Measurements from ENCODE around the gene SUPT3H.

Gene SUPT3H

GRCh38 chr6:44787254-44787834, 590.4 kb downstream of the SUPT3H start:
- no peak for DNase-seq (ENCODE audit: low spot score)

DNA sequence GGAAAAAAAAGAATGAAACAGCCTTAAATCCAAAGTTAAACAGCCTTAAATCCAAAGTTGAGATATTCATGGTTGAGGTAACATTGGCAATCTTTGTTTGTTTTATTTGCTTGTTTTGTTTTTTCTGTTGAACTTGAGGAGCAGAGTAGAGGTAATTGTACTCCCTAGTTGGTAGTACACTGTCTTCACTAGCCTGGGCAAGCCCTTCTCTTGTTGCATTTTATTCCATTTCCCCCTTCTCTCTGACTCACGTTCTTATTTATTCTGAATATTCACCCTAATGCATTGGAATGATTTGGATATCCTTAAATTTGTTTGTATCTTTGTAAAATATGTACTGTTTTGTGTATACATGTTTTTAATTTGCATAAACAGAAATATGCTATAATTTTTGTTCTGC, 592.6 kb downstream of the SUPT3H start:
- no peak for DNase-seq (ENCODE audit: low spot score)

DNA sequence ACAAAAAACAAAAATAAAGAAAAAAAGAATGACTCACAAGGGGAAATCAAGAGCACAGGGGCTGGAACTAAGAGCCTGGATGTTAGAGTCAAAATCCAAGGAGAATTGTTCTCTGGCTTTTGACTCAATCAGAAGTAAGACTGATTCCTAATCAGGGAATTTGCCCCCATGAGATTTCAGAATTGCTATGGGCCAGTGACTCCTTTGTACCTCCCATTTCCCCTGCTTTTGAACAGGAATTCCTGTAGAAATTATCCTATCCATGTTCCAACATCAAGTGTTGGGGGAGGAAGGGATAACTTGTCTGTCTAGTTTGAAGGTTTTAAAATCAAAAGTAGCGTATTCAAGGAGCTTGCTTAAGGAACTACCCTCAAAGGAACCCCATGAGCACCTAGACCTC, 593.5 kb downstream of the SUPT3H start:
- DNase-seq (ENCODE audit: low spot score) = no peak

GRCh38 chr6:44782892-44783291, 594.8 kb downstream of the SUPT3H start:
- DNase-seq (ENCODE audit: low spot score) = no peak

DNA sequence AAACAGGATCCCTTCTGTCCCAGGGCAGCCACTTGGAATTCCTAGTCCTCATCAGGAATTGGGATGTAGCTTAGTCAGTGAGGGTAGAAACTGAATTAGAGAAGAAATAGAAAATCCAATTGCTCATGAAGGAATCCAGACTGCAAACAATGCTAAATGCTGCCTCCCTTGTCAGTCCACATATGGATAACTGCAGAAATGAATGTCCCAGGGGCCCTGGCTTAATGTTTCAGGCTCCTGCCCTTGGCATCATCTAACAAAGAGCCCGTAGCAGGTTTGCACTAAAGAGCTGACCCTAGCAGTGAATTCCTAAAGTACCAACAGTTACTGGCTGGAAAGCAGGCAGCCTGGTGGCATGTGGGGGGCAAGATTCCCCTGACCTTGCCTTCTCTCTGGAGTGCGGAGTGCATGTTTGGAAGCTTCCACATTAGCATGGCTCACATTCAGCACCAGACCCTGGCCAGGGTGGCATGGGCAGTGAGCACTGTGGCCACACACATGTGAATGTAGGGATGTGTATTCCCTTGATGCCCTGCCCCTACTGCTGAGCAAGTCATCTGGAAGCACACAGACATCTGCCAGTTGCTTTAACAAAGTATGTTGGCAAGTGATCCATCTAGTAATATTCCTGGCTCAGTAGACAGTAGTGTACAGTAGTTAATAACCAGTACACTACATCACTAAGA, 595.7 kb downstream of the SUPT3H start:
- no peak for DNase-seq (ENCODE audit: low spot score)

GRCh38 chr6:44780161-44780560, 597.6 kb downstream of the SUPT3H start:
- DNase-seq (ENCODE audit: low spot score) = no peak

DNA sequence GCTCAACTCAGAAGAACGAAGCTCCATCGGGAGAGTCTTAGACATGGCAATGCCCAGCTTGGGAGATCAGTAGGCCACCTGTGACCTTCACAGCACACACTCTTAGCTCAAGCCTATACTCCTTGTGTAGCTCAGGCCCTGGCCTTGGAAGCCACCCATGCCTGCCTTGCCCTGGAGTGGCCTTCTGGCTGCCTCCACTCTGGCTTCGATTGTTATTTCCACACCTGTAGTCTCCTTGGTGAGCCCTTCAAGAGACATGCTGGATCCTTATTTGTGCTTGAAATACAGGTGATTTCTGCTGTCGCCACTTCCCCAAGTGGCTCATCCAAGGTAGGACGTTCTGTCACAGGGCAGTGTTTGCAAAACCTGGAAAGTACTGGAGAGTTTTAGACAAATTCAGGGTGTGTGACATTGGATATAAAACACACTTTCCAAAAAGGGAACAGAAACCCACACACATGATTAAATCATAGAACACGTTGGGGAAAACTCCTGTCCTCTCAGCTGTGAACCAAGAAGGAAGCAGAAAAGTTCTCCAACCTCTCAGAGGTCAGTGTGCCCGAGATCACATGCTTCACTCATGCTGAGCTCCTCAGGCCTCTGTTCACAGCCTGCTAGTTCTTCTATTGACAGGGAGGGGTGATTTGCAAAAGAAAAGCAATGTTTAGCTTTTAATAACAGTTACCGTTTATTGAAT, 598.5 kb downstream of the SUPT3H start:
- no peak for DNase-seq (ENCODE audit: low spot score)

All from AG20443 (cell line).